ENCODE results near the gene MTMR10. TPM values are rescaled to one million over a fixed set of nuclear protein-coding genes. Genes with fewer than 3 reads are reported as not detected.

MTMR10 gene
- polyA plus RNA-seq, 1 experiment = 13.7 TPM

DNA sequence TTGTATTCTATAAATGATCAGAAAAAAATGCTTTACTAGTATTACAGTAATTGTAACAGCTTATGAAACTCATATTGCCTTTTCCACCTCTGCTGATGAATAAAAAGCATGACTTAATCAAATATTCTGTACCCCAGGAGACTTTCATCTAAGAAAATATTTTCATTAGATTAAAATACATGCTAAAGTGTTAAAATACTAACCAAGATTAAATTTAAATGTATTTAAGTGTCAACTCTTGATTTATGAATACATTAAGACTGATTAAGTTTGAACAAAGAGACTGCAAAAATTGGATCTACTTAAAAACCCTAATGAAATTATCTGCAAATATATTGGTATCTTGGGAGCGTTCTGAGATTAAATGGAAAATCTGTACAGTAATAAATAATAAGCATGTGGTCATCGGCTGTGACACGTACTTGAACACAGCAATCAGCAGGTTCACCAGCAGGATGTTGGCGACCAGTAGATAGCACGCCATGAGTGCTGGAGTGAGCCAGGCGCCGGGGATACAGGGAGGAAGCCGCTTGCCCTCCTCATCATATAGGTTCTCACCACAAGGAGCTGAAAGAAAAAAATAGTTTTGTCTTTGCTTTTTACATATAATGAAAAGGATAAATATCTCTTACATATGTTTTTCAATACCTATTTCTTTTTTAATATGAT is 36.6 kb upstream of the MTMR10 start:
- TF ChIP-seq, protein P1, sequence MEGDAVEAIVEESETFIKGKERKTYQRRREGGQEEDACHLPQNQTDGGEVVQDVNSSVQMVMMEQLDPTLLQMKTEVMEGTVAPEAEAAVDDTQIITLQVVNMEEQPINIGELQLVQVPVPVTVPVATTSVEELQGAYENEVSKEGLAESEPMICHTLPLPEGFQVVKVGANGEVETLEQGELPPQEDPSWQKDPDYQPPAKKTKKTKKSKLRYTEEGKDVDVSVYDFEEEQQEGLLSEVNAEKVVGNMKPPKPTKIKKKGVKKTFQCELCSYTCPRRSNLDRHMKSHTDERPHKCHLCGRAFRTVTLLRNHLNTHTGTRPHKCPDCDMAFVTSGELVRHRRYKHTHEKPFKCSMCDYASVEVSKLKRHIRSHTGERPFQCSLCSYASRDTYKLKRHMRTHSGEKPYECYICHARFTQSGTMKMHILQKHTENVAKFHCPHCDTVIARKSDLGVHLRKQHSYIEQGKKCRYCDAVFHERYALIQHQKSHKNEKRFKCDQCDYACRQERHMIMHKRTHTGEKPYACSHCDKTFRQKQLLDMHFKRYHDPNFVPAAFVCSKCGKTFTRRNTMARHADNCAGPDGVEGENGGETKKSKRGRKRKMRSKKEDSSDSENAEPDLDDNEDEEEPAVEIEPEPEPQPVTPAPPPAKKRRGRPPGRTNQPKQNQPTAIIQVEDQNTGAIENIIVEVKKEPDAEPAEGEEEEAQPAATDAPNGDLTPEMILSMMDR (IDR thresholded peaks at IDR 0.05; ENCODE audit: insufficient read depth, low read depth, low read length) = no peak
- H3K36me3 ChIP-seq (ENCODE audit: control insufficient read depth, insufficient read depth, low read length) = no peaks in the 10 kb centered on the region
- no peak overlapping the region for H3K4me3 ChIP-seq (ENCODE audit: low read depth, low read length)
- ChIA-PET CTCF (interaction anchor here (1.0 to 1.3 kb wide), 4 partner anchors 11 to 101 kb away, joined by 3 to 4 read pairs (median 4); no protein-coding TSS in a partner anchor), POLR2A (no interaction called here)
- no peaks in the 10 kb centered on the region for H3K27me3 ChIP-seq (ENCODE audit: control insufficient read depth, insufficient read depth, low read length)
- no peak for DNase-seq (ENCODE audit: low read depth)

- ChIA-PET POLR2A (no interaction called here), CTCF (interaction anchor here (1.1 to 1.2 kb wide), 2 partner anchors 10 to 103 kb away, joined by 3 to 4 read pairs; no protein-coding TSS in a partner anchor)
- H3K27me3 ChIP-seq (ENCODE audit: control insufficient read depth, insufficient read depth, low read length) = no peaks in the 10 kb centered on the region
- no peak overlapping the region for H3K4me3 ChIP-seq (ENCODE audit: low read depth, low read length)
- no peak for DNase-seq (ENCODE audit: low read depth)
- H3K36me3 ChIP-seq (ENCODE audit: control insufficient read depth, insufficient read depth, low read length) = no peaks in the 10 kb centered on the region
- TF ChIP-seq, protein P1 (IDR thresholded peaks at IDR 0.05; ENCODE audit: insufficient read depth, low read depth, low read length) = no peak
Observed at GRCh38 chr15:31025996-31026395, 34.6 kb upstream of the MTMR10 start.

GRCh38 chr15:31024979-31025378 is 33.6 kb upstream of the MTMR10 start:
- ChIA-PET POLR2A (interaction anchor here (0.6 to 0.7 kb wide), 2 partner anchors 59 to 401 kb away, joined by 3 to 5 read pairs; no protein-coding TSS in a partner anchor), CTCF (interaction anchor here (1.2 to 3.6 kb wide), 3 partner anchors 9 to 104 kb away, joined by 3 to 17 read pairs (median 3); partner anchors contain the start of gene TRPM1)
- H3K4me3 ChIP-seq (ENCODE audit: low read depth, low read length) = no peak overlapping the region

GRCh38 chr15:31024330-31024729 is 32.9 kb upstream of the MTMR10 start:
- TF ChIP-seq, protein P1 (IDR thresholded peaks at IDR 0.05; ENCODE audit: insufficient read depth, low read depth, low read length) = no peak
- no peaks in the 10 kb centered on the region for H3K36me3 ChIP-seq (ENCODE audit: control insufficient read depth, insufficient read depth, low read length)
- H3K27me3 ChIP-seq (ENCODE audit: control insufficient read depth, insufficient read depth, low read length) = no peaks in the 10 kb centered on the region
- DNase-seq (ENCODE audit: low read depth) = peak; percentile 96
- POLR2A ChIA-PET = interaction anchor here (0.6 to 0.7 kb wide), 2 partner anchors 60 to 428 kb away, joined by 3 to 5 read pairs; no protein-coding TSS in a partner anchor
- CTCF ChIA-PET = interaction anchor here (1.0 to 3.6 kb wide), 3 partner anchors 10 to 104 kb away, joined by 3 to 17 read pairs (median 3); partner anchors contain the start of gene TRPM1
- H3K4me3 ChIP-seq (ENCODE audit: low read depth, low read length) = no peak overlapping the region

More at GRCh38 chr15:31024979-31025378, 33.6 kb upstream of the MTMR10 start:
- Histone ChIP-seq H3K27me3 (ENCODE audit: control insufficient read depth, insufficient read depth, low read length) (no peaks in the 10 kb centered on the region), H3K36me3 (ENCODE audit: control insufficient read depth, insufficient read depth, low read length) (no peaks in the 10 kb centered on the region)
- DNase-seq (ENCODE audit: low read depth) = peak; percentile 66
- TF ChIP-seq, protein P1 (IDR thresholded peaks at IDR 0.05; ENCODE audit: insufficient read depth, low read depth, low read length) = no peak

- DNase-seq (ENCODE audit: low read depth) = no peak
- POLR2A ChIA-PET = interaction anchor here (0.6 kb wide), 1 partner anchor 428 kb away, joined by 5 read pairs; no protein-coding TSS in a partner anchor
Observed at GRCh38 chr15:31023841-31024240, 32.4 kb upstream of the MTMR10 start.

More at GRCh38 chr15:31023841-31024240, 32.4 kb upstream of the MTMR10 start:
- CTCF ChIA-PET = interaction anchor here (0.5 to 3.6 kb wide), 5 partner anchors 8 to 105 kb away, joined by 3 to 17 read pairs (median 3); partner anchors contain the start of gene TRPM1
- Histone ChIP-seq H3K36me3 (ENCODE audit: control insufficient read depth, insufficient read depth, low read length) (no peaks in the 10 kb centered on the region), H3K27me3 (ENCODE audit: control insufficient read depth, insufficient read depth, low read length) (no peaks in the 10 kb centered on the region), H3K4me3 (ENCODE audit: low read depth, low read length) (no peak overlapping the region)
- TF ChIP-seq, protein P1 (IDR thresholded peaks at IDR 0.05; ENCODE audit: insufficient read depth, low read depth, low read length) = no peak
